KMS-11 (cell line): ENCODE data around the gene SHANK2.

Source experiments
- H2AFZ ChIP-seq: fragments of 200-600 bp; sonication (generic); 2 replicates; pipeline ENCODE4 v1.6.1; 2016; ENCODE audit warnings: antibody characterized with exemption, mixed run types, low read depth
- H3K27ac ChIP-seq: fragments of 200-600 bp; sonication (generic); 2 replicates; pipeline ENCODE4 v1.6.1; 2016; ENCODE audit warnings: mild to moderate bottlenecking, mixed run types
- H3K27me3 ChIP-seq: fragments of 200-600 bp; sonication (generic); 2 replicates; pipeline ENCODE4 v1.6.1; 2017; ENCODE audit warnings: mild to moderate bottlenecking, low read depth, mixed run types, moderate library complexity; ENCODE audit not compliant: insufficient read depth
- H3K36me3 ChIP-seq: fragments of 200-600 bp; sonication (generic); 2 replicates; pipeline ENCODE4 v1.6.1; 2017; ENCODE audit warnings: mild to moderate bottlenecking, mixed run types; ENCODE audit not compliant: insufficient read depth
- H3K4me1 ChIP-seq: fragments of 200-600 bp; sonication (generic); 2 replicates; pipeline ENCODE4 v1.6.1; 2016; ENCODE audit warnings: mild to moderate bottlenecking, low read depth, mixed run types; ENCODE audit not compliant: poor library complexity, severe bottlenecking
- H3K4me2 ChIP-seq: fragments of 200-600 bp; sonication (generic); 2 replicates; pipeline ENCODE4 v1.7.0; 2016; ENCODE audit warnings: mild to moderate bottlenecking, mixed run types
- H3K4me3 ChIP-seq: fragments of 200-600 bp; sonication (generic); IDR thresholded peaks from 2 replicates; pipeline ENCODE4 v1.6.1; 2017; ENCODE audit warnings: low read depth, low read length, mixed read lengths; ENCODE audit not compliant: insufficient read depth
- H3K79me2 ChIP-seq: fragments of 200-600 bp; sonication (generic); 2 replicates; pipeline ENCODE4 v1.6.1; 2016; ENCODE audit warnings: low read depth, mixed run types; ENCODE audit not compliant: insufficient read depth
- H3K9ac ChIP-seq: fragments of 200-600 bp; sonication (generic); 2 replicates; pipeline ENCODE4 v1.6.1; 2016; ENCODE audit warnings: mild to moderate bottlenecking, mixed run types
- H4K20me1 ChIP-seq: fragments of 200-600 bp; sonication (generic); 2 replicates; pipeline ENCODE4 v1.6.1; 2016; ENCODE audit warnings: mild to moderate bottlenecking, mixed run types; ENCODE audit not compliant: insufficient read depth
- CTCF ChIP-seq: fragments of 200-600 bp; sonication (generic); conservative IDR thresholded peaks from 2 replicates; pipeline ENCODE4 v1.6.1; 2017; ENCODE audit warnings: low read depth, mild to moderate bottlenecking, antibody characterized with exemption, low read length, moderate library complexity, mixed read lengths

SHANK2 gene

GRCh38 chr11:71255323-71255722, 2.9 kb upstream of the SHANK2 start:
- TF ChIP-seq CTCF, result no peak
- no peaks in the 10 kb centered on the region for H4K20me1 ChIP-seq
- no peaks in the 10 kb centered on the region for H3K79me2 ChIP-seq
- no peak overlapping the region for H3K4me2 ChIP-seq
- no peak overlapping the region for H3K9ac ChIP-seq
- no peaks in the 10 kb centered on the region for H3K36me3 ChIP-seq
- no peaks in the 10 kb centered on the region; the same call in 1 of the 2 replicates for H3K27me3 ChIP-seq
- H3K27ac ChIP-seq, result no peak overlapping the region
- no peak overlapping the region for H3K4me3 ChIP-seq
- H3K4me1 ChIP-seq, result no peaks in the 10 kb centered on the region
- H2AFZ ChIP-seq, result no peak overlapping the region

- TF ChIP-seq CTCF, result no peak
- Histone ChIP-seq H3K79me2 (no peaks in the 10 kb centered on the region), H3K4me3 (no peak overlapping the region), H4K20me1 (no peaks in the 10 kb centered on the region), H3K9ac (no peak overlapping the region), H3K36me3 (no peaks in the 10 kb centered on the region), H3K4me2 (no peak overlapping the region), H3K27me3 (no peaks in the 10 kb centered on the region; the same call in 1 of the 2 replicates), H2AFZ (no peak overlapping the region), H3K27ac (no peak overlapping the region), H3K4me1 (no peaks in the 10 kb centered on the region)
Observed at GRCh38 chr11:71253794-71254193, 1.4 kb upstream of the SHANK2 start.

GRCh38 chr11:71252770-71253730, 673 bp upstream of the SHANK2 start:
- Histone ChIP-seq H3K27ac (no peak overlapping the region), H3K4me3 (no peak overlapping the region), H2AFZ (no peak overlapping the region), H3K4me1 (no peaks in the 10 kb centered on the region), H4K20me1 (no peaks in the 10 kb centered on the region), H3K4me2 (no peak overlapping the region), H3K27me3 (no peaks in the 10 kb centered on the region; the same call in 1 of the 2 replicates), H3K9ac (no peak overlapping the region), H3K36me3 (no peaks in the 10 kb centered on the region), H3K79me2 (no peaks in the 10 kb centered on the region)
- TF ChIP-seq CTCF, result no peak

GRCh38 chr11:71251761-71252268, 562 bp downstream of the SHANK2 start:
- no peaks in the 10 kb centered on the region for H3K36me3 ChIP-seq
- no peak overlapping the region for H2AFZ ChIP-seq
- no peaks in the 10 kb centered on the region for H4K20me1 ChIP-seq
- H3K79me2 ChIP-seq, result no peaks in the 10 kb centered on the region
- H3K27me3 ChIP-seq, result no peaks in the 10 kb centered on the region; the same call in 1 of the 2 replicates
- H3K4me1 ChIP-seq, result no peaks in the 10 kb centered on the region
- no peak overlapping the region for H3K4me3 ChIP-seq
- H3K27ac ChIP-seq, result no peak overlapping the region
- H3K4me2 ChIP-seq, result no peak overlapping the region
- no peak overlapping the region for H3K9ac ChIP-seq
- no peak for TF ChIP-seq CTCF
